H1 (cell line): Measurements from ENCODE around the gene SNAI1. TPM values are rescaled to one million over a fixed set of nuclear protein-coding genes. Genes with fewer than 3 reads are reported as not detected.

ENCODE experiments used
- polyA plus RNA-seq, 7 experiments: library from polyadenylated mRNA; depleted of rRNA in 3 of 7; stranded (reverse) in 5 of 7; unstranded in 2 of 7; fragments of >200 nt in 5 of 7; fragments of 200-250 nt in 2 of 7; gene quantifications; 1 replicate in 5 of 7; 2 replicates in 1 of 7; 4 replicates in 1 of 7; pipeline versions ENCODE4 v1.2.1 to v1.2.3, GENCODE V29; 2011 to 2013; ENCODE audit warnings: missing spikeins in 2 of 7, mixed read lengths in 2 of 7
- total RNA-seq: library from RNA; stranded (reverse); fragmentation: NEBNext Ultra II Directional; extraction: Animal tissue kit (Norgen Biotek cat#: 25700); gene quantifications from 2 replicates; pipeline ENCODE4 v1.2.1, GENCODE V29; 2021
- TF ChIP-seq, protein P1 (sequence below): fragments of 300-600 bp; sonication (generic); IDR thresholded peaks from 2 replicates; pipeline ENCODE4 v1.7.1; 2012; ENCODE audit warnings: low read length, moderate library complexity, mild to moderate bottlenecking, inconsistent platforms; ENCODE audit not compliant: insufficient replicate concordance

SNAI1 gene
- total and polyA plus RNA-seq, 2 of the 8 experiments (the other 6 are each of a cell fraction or from before 2014, with no cell fraction given), result 6.5 to 8.0 TPM

DNA sequence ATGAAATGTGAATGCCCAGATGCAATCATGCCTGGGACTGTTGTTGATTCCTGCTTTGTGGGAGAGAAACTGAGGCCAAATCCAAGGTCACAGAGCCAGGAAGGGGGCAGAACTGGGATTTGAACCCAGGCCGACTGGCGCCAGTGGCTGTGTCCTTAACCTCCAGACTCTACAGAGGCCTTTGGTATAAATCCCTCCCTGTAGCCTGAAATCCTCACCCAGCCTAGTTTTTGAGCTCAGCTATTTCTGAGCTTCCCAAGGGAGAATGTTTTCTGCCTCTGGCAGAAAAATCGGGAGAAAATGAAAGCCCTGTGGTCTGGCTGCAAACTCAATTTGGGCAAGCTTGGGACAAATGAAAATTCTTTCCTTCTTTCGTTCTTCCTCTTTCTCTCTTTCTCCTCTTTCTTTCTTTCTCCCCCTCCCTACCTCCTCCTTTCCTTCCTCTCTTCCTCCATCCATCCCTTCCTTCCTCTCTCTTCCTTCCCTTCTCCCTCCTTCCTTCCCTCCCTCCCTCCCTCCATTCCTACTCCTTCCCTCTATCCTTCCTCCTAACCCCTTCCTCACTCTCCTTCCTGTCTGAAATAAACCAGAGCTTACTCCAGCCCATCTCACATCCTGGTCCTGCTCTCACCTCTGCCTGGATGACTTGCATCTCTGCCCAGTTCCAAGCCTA lies 34.9 kb downstream of the SNAI1 start (continued):
- TF ChIP-seq, protein P1, sequence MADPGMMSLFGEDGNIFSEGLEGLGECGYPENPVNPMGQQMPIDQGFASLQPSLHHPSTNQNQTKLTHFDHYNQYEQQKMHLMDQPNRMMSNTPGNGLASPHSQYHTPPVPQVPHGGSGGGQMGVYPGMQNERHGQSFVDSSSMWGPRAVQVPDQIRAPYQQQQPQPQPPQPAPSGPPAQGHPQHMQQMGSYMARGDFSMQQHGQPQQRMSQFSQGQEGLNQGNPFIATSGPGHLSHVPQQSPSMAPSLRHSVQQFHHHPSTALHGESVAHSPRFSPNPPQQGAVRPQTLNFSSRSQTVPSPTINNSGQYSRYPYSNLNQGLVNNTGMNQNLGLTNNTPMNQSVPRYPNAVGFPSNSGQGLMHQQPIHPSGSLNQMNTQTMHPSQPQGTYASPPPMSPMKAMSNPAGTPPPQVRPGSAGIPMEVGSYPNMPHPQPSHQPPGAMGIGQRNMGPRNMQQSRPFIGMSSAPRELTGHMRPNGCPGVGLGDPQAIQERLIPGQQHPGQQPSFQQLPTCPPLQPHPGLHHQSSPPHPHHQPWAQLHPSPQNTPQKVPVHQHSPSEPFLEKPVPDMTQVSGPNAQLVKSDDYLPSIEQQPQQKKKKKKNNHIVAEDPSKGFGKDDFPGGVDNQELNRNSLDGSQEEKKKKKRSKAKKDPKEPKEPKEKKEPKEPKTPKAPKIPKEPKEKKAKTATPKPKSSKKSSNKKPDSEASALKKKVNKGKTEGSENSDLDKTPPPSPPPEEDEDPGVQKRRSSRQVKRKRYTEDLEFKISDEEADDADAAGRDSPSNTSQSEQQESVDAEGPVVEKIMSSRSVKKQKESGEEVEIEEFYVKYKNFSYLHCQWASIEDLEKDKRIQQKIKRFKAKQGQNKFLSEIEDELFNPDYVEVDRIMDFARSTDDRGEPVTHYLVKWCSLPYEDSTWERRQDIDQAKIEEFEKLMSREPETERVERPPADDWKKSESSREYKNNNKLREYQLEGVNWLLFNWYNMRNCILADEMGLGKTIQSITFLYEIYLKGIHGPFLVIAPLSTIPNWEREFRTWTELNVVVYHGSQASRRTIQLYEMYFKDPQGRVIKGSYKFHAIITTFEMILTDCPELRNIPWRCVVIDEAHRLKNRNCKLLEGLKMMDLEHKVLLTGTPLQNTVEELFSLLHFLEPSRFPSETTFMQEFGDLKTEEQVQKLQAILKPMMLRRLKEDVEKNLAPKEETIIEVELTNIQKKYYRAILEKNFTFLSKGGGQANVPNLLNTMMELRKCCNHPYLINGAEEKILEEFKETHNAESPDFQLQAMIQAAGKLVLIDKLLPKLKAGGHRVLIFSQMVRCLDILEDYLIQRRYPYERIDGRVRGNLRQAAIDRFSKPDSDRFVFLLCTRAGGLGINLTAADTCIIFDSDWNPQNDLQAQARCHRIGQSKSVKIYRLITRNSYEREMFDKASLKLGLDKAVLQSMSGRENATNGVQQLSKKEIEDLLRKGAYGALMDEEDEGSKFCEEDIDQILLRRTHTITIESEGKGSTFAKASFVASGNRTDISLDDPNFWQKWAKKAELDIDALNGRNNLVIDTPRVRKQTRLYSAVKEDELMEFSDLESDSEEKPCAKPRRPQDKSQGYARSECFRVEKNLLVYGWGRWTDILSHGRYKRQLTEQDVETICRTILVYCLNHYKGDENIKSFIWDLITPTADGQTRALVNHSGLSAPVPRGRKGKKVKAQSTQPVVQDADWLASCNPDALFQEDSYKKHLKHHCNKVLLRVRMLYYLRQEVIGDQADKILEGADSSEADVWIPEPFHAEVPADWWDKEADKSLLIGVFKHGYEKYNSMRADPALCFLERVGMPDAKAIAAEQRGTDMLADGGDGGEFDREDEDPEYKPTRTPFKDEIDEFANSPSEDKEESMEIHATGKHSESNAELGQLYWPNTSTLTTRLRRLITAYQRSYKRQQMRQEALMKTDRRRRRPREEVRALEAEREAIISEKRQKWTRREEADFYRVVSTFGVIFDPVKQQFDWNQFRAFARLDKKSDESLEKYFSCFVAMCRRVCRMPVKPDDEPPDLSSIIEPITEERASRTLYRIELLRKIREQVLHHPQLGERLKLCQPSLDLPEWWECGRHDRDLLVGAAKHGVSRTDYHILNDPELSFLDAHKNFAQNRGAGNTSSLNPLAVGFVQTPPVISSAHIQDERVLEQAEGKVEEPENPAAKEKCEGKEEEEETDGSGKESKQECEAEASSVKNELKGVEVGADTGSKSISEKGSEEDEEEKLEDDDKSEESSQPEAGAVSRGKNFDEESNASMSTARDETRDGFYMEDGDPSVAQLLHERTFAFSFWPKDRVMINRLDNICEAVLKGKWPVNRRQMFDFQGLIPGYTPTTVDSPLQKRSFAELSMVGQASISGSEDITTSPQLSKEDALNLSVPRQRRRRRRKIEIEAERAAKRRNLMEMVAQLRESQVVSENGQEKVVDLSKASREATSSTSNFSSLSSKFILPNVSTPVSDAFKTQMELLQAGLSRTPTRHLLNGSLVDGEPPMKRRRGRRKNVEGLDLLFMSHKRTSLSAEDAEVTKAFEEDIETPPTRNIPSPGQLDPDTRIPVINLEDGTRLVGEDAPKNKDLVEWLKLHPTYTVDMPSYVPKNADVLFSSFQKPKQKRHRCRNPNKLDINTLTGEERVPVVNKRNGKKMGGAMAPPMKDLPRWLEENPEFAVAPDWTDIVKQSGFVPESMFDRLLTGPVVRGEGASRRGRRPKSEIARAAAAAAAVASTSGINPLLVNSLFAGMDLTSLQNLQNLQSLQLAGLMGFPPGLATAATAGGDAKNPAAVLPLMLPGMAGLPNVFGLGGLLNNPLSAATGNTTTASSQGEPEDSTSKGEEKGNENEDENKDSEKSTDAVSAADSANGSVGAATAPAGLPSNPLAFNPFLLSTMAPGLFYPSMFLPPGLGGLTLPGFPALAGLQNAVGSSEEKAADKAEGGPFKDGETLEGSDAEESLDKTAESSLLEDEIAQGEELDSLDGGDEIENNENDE, result no peak
